Activated CD4-positive, alpha-beta memory T cell treated with anti-CD3 and anti-CD28 coated beads, Interleukin-2, amount 10 ng/mL, durations not matched to agents 7 days and 5 days (primary cell): Measurements from ENCODE around the gene C17orf113. TPM values are rescaled to one million over a fixed set of nuclear protein-coding genes. Genes with fewer than 3 reads are reported as not detected.

Source experiments
- CTCF ChIA-PET: fragments of 350-600 bp; sonication (Branson Sonifier 250); formaldehyde crosslinking; loops from one replicate; lab custom pipeline; 2021; ENCODE audit warnings: antibody characterized with exemption, inconsistent platforms; lab: Charles Lee
- POLR2A ChIA-PET: fragments of 350-600 bp; sonication (Branson Sonifier 250); formaldehyde crosslinking; loops from one replicate; lab custom pipeline; 2021; ENCODE audit warnings: antibody characterized with exemption; lab: Charles Lee
- DNase-seq: peaks from one replicate; pipeline ENCODE4 v3.0.0-alpha.2; 2020
- H3K27ac Mint-ChIP-seq: one replicate; pipeline ENCODE4 v1.8.0; 2021; ENCODE audit warnings: mild to moderate bottlenecking, mixed read lengths
- H3K27me3 Mint-ChIP-seq: one replicate; pipeline ENCODE4 v1.8.0; 2021; ENCODE audit warnings: mixed read lengths
- H3K36me3 Mint-ChIP-seq: one replicate; pipeline ENCODE4 v1.8.0; 2021; ENCODE audit warnings: low read depth, mixed read lengths
- H3K4me1 Mint-ChIP-seq: one replicate; pipeline ENCODE4 v1.8.0; 2021; ENCODE audit warnings: mixed read lengths
- H3K4me3 Mint-ChIP-seq: one replicate; pipeline ENCODE4 v1.8.0; 2021; ENCODE audit warnings: mild to moderate bottlenecking, mixed read lengths
- H3K9me3 Mint-ChIP-seq: one replicate; pipeline ENCODE4 v1.8.0; 2021; ENCODE audit warnings: mixed read lengths
- total RNA-seq, 2 experiments: library from RNA; stranded (reverse); gene quantifications; one replicate each; pipeline ENCODE4 v1.2.3, GENCODE V29; 2021

Gene C17orf113
- total RNA-seq = under 1 TPM in 1 of 2 experiments, not detected in 1; 0.05 TPM

DNA sequence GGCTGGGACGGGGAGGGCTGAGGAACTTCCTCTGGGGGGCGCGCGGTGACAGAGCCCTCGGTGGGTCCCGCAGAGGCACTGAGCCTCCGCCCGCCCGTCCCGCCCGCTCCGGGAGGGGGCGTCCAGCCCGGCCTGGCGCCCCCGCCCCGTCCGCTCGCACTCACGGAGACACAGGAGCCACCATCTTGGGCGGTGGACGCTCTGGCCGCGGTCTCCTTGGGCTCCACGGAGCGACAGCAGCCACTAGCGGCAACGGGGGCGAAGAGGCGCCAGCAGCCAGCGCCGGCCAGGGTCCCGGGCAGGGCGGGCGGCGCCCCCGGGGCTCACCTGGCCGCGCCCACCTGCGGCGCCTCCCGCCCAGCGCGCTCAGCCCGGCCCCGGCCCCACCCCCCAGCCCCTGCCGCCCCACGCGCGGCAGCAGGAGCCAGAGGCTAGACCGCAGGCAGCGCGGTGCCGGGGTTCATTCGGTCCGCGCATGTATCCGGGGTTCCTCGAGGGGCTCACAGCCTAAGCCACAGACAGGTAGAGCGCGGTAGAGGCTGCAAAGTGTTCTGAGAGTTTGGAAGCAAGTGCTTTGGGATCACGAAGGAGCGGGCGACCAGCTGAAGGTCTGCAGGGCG lies at the start of gene C17orf113:
TSS of gene C17orf113 (minus strand) at position 209 of the 620 bp plus-strand sequence. CDS start 7,225 bp downstream, outside the sequence.
- Mint-ChIP-seq H3K4me3 (peak within 1 kb of the TSS; percentile 60), H3K27me3 (peaks cover 65% of the 10 kb centered on the region), H3K4me1 (peaks cover 8% of the 10 kb centered on the region), H3K9me3 (no peaks in the 10 kb centered on the region), H3K27ac (no peak within 1 kb of the TSS), H3K36me3 (no peaks in the 10 kb centered on the region)
- POLR2A ChIA-PET = no interaction called here
- DNase-seq = peak; percentile 31
- CTCF ChIA-PET = interaction anchor here (0.6 to 1.1 kb wide), 3 partner anchors 15 to 84 kb away, joined by 3 to 4 read pairs (median 3); no protein-coding TSS in a partner anchor

- peaks cover 5% of the 10 kb centered on the region for H3K4me1 Mint-ChIP-seq
- CTCF ChIA-PET = interaction anchor here (1.3 kb wide), 1 partner anchor 79 kb away, joined by 5 read pairs; the partner anchor contains the start of gene NKIRAS2
- POLR2A ChIA-PET = interaction anchor here (0.8 to 2.6 kb wide), 2 partner anchors 13 to 136 kb away, joined by 3 to 14 read pairs; partner anchors contain the start of gene DHX58
Observed at GRCh38 chr17:42098730-42099399, 48.5 kb upstream of the C17orf113 start.

DNA sequence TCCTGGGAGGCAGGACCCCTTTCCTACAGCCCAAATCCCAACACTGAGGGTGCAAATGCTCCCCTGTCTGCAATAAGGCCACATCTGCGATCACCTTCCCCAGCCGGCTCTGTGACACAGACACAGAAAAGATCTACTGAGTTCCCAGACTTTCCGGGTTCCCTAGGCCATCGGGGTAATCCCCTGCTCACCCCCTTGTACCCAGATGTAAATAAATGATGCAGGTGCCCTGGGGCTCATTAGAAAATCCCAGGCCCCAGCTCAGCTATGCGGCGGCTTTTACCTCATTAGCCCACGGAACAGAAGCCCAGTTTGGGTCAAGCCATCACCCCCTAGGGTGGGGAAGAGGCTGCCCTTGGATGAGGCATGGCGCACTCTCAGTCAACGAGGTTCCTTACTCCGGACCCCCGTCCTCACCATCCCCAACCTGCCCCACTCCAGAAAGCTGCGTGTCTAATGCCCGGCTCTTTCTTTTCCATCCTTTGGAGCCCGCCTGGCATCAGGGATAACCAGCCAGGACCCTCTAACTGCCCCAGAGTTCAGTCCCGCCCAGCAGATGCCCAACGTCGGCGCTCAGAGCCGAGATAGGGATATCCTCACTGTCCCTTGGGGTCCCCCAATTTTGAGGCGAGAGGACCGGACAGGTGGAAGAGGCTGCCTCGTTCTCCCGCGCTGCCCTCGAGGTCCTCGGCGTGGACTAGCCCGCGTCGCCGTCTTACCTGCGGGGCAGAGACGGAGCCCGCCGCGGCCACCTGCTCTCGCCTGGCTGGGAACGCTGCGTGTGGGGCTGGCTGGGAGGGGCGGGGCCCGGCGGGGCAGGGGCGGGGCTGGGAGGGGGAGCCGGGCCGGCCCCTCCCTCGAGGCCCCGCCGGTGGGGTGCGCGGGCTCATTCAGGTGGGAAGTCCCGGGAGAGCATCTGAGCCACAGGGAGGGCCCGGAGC lies 47.6 kb upstream of the C17orf113 start, which contains the start of gene ZNF385C:
TSS of gene ZNF385C (minus strand) at position 783 of the 941 bp plus-strand sequence. CDS start 35,417 bp downstream, outside the sequence.
- DNase-seq = no peak
- CTCF ChIA-PET = interaction anchor here (1.1 to 2.2 kb wide), 3 partner anchors 18 to 78 kb away, joined by 3 to 8 read pairs (median 5); partner anchors contain the start of gene NKIRAS2
- POLR2A ChIA-PET = interaction anchor here (0.9 to 2.6 kb wide), 3 partner anchors 14 to 81 kb away, joined by 3 to 14 read pairs (median 3); partner anchors contain the start of genes DHX58 and DNAJC7
- peaks cover 5% of the 10 kb centered on the region for H3K4me1 Mint-ChIP-seq
- peaks cover 7% of the 10 kb centered on the region for H3K36me3 Mint-ChIP-seq
- no peak within 1 kb of the TSS for H3K4me3 Mint-ChIP-seq
- H3K9me3 Mint-ChIP-seq = no peaks in the 10 kb centered on the region
- H3K27ac Mint-ChIP-seq = no peak within 1 kb of the TSS
- peaks cover 22% of the 10 kb centered on the region for H3K27me3 Mint-ChIP-seq

More at GRCh38 chr17:42098730-42099399, 48.5 kb upstream of the C17orf113 start:
- H3K27me3 Mint-ChIP-seq = peaks cover 22% of the 10 kb centered on the region
- no peaks in the 10 kb centered on the region for H3K9me3 Mint-ChIP-seq
- H3K36me3 Mint-ChIP-seq = peaks cover 7% of the 10 kb centered on the region
- no peak for DNase-seq
- H3K27ac Mint-ChIP-seq = no peak overlapping the region
- H3K4me3 Mint-ChIP-seq = no peak overlapping the region

DNA sequence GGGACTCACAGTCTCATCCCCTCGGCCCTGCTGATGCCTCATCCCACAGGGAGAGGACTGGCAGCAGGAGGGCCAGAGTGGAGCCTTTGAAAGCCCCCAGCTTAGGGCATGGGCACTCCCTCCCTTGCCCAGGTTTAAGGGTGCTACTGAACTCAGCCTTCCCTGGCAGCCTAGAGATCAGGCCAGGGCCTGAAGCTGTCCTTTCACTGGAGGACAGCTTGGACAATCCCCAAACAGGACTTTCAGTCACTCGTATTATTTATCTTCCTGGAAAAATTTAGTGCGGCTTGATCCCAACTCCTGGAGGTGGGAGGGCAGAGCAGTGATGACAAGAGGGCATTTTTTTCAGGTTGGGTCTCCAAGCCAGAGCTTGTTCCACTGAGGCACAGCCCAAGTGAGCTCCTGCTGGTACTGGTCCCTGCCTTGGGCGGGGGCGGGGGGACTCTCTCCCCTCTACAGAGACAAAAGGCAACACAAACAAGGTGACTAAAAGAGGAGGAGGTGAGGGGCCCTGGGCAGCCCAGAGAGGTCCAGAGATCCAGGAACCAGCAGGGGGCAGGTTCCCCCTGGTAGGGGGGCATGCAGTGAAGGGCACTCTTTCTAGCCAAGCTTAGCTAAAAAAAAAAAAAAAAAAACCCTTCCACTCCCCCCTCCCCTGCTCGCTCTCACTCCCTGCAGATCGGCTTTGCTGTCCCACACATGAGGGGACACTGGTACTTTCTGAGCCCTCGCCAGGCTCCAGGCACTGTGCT lies 46.1 kb upstream of the C17orf113 start:
- Mint-ChIP-seq H3K27me3 (peaks cover 24% of the 10 kb centered on the region), H3K36me3 (peaks cover 2% of the 10 kb centered on the region)
- CTCF ChIA-PET = interaction anchor here (0.6 to 2.2 kb wide), 3 partner anchors 11 to 76 kb away, joined by 3 to 8 read pairs (median 3); partner anchors contain the start of gene NKIRAS2

GRCh38 chr17:42094375-42095069 lies 44.1 kb upstream of the C17orf113 start:
- H3K36me3 Mint-ChIP-seq = no peaks in the 10 kb centered on the region
- ChIA-PET CTCF (interaction anchor here (1.2 kb wide), 1 partner anchor 9 kb away, joined by 4 read pairs; no protein-coding TSS in a partner anchor), POLR2A (interaction anchor here (0.8 kb wide), 1 partner anchor 9 kb away, joined by 4 read pairs; no protein-coding TSS in a partner anchor)
- H3K27ac Mint-ChIP-seq = no peak overlapping the region
- no peak overlapping the region for H3K4me3 Mint-ChIP-seq
- no peaks in the 10 kb centered on the region for H3K9me3 Mint-ChIP-seq
- H3K4me1 Mint-ChIP-seq = peaks cover 5% of the 10 kb centered on the region
- DNase-seq = no peak
- H3K27me3 Mint-ChIP-seq = peaks cover 35% of the 10 kb centered on the region

More for the DNA sequence above, 46.1 kb upstream of the C17orf113 start:
- Mint-ChIP-seq H3K4me1 (peaks cover 5% of the 10 kb centered on the region), H3K9me3 (no peaks in the 10 kb centered on the region), H3K4me3 (no peak overlapping the region), H3K27ac (no peak overlapping the region)
- DNase-seq = no peak
- POLR2A ChIA-PET = interaction anchor here (0.9 to 1.3 kb wide), 2 partner anchors 75 to 130 kb away, joined by 3 read pairs; partner anchors contain the start of gene CNP

DNA sequence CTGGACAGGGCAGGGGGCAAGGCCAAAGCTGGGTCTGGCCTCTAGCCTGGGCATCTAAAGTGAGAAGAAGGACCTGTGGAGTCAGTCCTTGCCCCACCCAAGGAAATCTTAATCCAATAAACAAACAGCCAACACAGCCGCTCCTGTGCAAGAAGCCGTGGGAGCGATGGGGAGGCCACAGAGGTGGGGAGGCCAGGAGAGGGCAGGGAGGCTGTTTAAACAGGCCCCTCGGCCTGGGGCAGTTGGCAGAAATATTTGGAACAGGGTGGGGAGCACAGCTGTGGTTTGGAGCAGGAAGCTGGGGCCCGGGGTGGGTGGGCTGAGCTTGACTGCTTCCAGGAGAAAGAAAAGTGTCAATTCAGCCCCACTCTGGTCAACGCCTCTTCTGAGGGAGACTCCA lies 42.5 kb upstream of the C17orf113 start:
- Mint-ChIP-seq H3K9me3 (no peaks in the 10 kb centered on the region), H3K27me3 (peaks cover 38% of the 10 kb centered on the region), H3K36me3 (no peaks in the 10 kb centered on the region), H3K27ac (no peak overlapping the region), H3K4me3 (no peak overlapping the region), H3K4me1 (peaks cover 4% of the 10 kb centered on the region)
- DNase-seq = no peak
- ChIA-PET POLR2A (no interaction called here), CTCF (no interaction called here)

GRCh38 chr17:42090964-42091790 lies 40.8 kb upstream of the C17orf113 start:
- Mint-ChIP-seq H3K4me3 (no peak overlapping the region), H3K9me3 (no peaks in the 10 kb centered on the region), H3K27ac (no peak overlapping the region), H3K4me1 (no peaks in the 10 kb centered on the region), H3K27me3 (peaks cover 22% of the 10 kb centered on the region), H3K36me3 (no peaks in the 10 kb centered on the region)
- POLR2A ChIA-PET = interaction anchor here (0.8 to 1.2 kb wide), 2 partner anchors 21 to 23 kb away, joined by 3 read pairs; partner anchors contain the start of gene DHX58
- no peak for DNase-seq
- CTCF ChIA-PET = interaction anchor here (0.6 to 1.5 kb wide), 5 partner anchors 10 to 26 kb away, joined by 3 to 9 read pairs (median 3); partner anchors contain the start of gene DHX58

DNA sequence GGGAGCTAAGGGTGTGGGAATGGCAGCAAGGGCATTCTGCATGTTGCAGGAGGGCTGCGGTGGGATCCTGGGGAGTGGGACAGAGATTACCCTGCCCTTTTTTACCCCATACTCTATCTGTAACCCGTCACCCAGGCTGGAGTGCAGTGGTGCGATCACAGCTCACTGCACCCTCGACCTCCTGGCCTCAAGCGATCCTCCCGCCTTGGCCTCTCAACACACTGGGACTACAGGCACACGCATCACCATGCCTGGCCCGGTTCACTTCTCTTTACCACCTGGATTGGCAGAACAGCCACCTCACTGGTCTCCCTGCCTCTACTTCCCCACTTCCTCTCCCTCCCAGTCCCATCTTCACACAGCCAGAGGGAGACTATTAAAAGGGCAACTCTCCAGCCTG lies 38.3 kb upstream of the C17orf113 start:
- no peaks in the 10 kb centered on the region for H3K9me3 Mint-ChIP-seq
- ChIA-PET POLR2A (no interaction called here), CTCF (no interaction called here)
- H3K36me3 Mint-ChIP-seq = no peaks in the 10 kb centered on the region
- no peak for DNase-seq
- no peaks in the 10 kb centered on the region for H3K4me1 Mint-ChIP-seq
- no peak overlapping the region for H3K4me3 Mint-ChIP-seq
- peaks cover 18% of the 10 kb centered on the region for H3K27me3 Mint-ChIP-seq
- no peak overlapping the region for H3K27ac Mint-ChIP-seq

- Mint-ChIP-seq H3K9me3 (no peaks in the 10 kb centered on the region), H3K4me3 (no peak overlapping the region), H3K27me3 (peaks cover 18% of the 10 kb centered on the region), H3K36me3 (no peaks in the 10 kb centered on the region), H3K4me1 (no peaks in the 10 kb centered on the region), H3K27ac (no peak overlapping the region)
- ChIA-PET POLR2A (no interaction called here), CTCF (no interaction called here)
- DNase-seq = no peak
Observed at GRCh38 chr17:42087736-42088705, 37.6 kb upstream of the C17orf113 start.
